Stimulated activated naive CD8-positive, alpha-beta T cell treated with anti-CD3 and anti-CD28 coated beads, Interleukin-15, amount 100 ng/mL, for 72 hours (primary cell): ENCODE measurements around the gene TWIST2.
A peak's percentile ranks its signal among the peaks of the same experiment; 100 is the strongest.

Experiments used
- ATAC-seq: fragments of 150-1000 bp; cut with Tn5 transposase; 2 replicates; pipeline ENCODE4 v1.10.0; 2021; ENCODE audit warnings: mild to moderate bottlenecking, moderate library complexity
- DNase-seq, 2 donors: peaks; one replicate each; pipeline ENCODE4 v3.0.0; 2021 to 2022
- H3K27ac Mint-ChIP-seq, 2 donors: one replicate each; pipeline ENCODE4 v1.8.0; 2022; ENCODE audit warnings: mild to moderate bottlenecking in 2 of 2, mixed read lengths in 2 of 2, moderate library complexity in 2 of 2
- H3K27me3 Mint-ChIP-seq: one replicate; pipeline ENCODE4 v1.8.0; 2022; ENCODE audit warnings: mixed read lengths
- H3K4me1 Mint-ChIP-seq: one replicate; pipeline ENCODE4 v1.8.0; 2022; ENCODE audit warnings: mild to moderate bottlenecking, mixed read lengths
- H3K4me3 Mint-ChIP-seq, 2 donors: one replicate each; pipeline ENCODE4 v1.8.0; 2022; ENCODE audit warnings: mild to moderate bottlenecking in 2 of 2, mixed read lengths in 2 of 2, moderate library complexity in 1 of 2
- H3K9me3 Mint-ChIP-seq, 2 donors: one replicate each; pipeline ENCODE4 v1.8.0; 2022; ENCODE audit warnings: mixed read lengths in 2 of 2

TWIST2 gene

DNA sequence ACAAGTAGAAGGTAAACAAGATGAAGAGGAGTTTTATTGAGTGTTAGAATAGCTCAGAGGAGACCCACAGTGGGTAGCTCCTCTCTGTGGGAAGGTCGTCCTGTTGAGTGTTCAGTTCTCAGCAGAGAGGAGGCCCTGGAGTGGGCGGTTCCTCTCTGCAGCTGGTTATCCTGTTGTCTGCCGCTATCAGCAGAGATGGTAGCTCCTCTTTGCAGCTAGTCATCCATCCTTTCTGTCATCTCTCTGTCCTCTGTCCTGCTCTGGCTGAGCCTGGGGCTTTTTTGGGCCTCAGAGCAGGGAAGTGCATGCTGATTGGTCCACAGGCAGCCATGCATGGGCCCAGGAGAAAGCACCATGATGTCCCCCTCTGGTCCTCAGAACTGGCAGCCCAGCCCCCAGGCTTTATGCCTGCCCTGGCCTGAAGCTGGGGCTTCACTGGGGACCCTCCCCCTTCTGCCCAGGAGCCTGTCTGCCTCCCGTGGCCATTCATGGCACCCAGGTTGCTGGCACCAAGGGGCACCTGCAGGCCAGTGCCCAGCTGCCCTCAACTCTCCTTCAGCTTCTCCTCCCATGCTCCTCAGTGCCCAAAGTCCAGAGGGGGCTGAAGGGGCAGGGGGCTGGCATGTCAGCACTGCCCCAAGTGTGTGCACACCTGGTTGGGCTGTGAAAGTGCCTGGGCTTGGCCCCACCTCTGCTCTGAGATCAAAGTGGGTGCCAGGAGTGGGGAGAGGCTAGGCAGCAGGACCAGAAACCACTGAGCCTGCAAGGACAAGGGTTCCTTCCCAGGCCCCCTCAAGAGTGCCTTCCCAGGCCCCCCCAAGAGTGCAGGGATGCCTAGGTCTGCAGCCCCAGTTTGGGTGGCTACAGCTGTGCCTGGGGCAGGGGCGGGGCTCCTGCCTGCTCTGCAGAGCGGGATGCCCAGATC is 98.7 kb downstream of the TWIST2 start:
- no peak for DNase-seq
- no peak for ATAC-seq
- H3K4me1 Mint-ChIP-seq, result peaks cover 12% of the 10 kb centered on the region
- H3K27ac Mint-ChIP-seq, result no peak overlapping the region
- H3K27me3 Mint-ChIP-seq, result peaks cover 29% of the 10 kb centered on the region
- H3K4me3 Mint-ChIP-seq, result no peak overlapping the region
- no peaks in the 10 kb centered on the region for H3K9me3 Mint-ChIP-seq

DNA sequence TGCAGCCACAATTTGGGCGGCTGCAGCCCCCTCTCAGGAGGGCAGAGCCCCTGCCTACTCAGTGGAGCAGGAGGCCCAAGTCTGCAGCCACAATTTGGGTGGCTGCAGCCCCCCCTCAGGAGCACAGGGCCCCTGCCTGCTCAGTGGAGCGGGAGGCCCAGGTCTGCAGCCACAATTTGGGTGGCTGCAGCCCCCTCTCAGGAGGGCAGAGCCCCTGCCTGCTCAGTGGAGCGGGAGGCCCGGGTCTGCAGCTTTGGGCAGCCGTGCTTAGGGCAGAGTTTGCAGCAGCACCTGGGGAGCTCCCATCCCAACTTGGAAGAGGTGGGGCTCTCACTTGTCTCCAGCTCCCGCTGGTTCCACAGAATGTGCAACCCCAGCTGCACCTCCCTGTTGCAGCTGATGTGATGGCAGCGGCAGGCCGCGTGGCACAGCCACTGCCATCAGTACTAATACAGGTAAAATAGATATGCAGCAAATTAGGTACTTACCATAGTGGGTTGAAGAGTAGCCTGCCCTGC is 99.4 kb downstream of the TWIST2 start:
- no peak overlapping the region for H3K4me3 Mint-ChIP-seq
- DNase-seq (no peak), ATAC-seq (no peak)
- H3K9me3 Mint-ChIP-seq, result no peaks in the 10 kb centered on the region
- H3K27ac Mint-ChIP-seq, result no peak overlapping the region
- peaks cover 12% of the 10 kb centered on the region for H3K4me1 Mint-ChIP-seq
- H3K27me3 Mint-ChIP-seq, result peaks cover 29% of the 10 kb centered on the region

DNA sequence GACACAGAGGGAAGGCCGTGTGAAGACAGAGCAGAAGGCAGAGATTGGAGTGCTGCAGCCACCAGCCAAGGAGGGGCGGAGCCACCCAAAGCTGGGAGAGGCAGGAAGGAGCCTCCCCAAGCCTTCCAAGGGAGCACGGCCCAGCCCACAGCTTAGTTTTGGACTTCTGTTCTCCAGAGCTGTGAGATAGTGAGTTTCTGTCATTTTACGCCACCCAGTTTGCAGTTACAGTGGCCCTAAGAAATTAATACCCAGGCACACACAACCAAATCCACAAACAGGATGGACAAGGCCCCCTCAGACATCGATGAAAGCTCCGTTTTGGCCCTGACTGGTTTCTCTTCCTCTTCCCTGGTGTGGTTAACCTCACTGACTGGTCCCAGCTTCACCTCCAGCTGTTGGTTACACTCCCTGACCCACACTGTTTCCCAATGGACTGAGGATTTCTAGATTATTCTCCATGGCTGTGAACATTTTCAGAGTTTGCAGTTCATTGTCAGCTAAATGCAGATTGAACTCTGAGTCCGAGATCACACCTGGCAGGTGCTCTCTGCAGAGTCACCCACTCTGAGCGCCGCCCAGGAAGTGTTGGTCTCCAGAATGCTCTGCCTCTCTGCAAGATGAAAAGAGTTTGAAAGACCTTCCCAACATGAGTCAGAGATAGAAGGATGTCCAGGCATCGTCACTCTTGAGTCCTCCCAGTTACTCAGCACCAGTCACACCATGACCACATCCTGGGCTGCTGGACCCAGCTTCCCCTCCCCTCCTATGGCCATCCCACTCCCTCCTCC is 100.2 kb downstream of the TWIST2 start:
- no peaks in the 10 kb centered on the region for H3K9me3 Mint-ChIP-seq
- ATAC-seq (peak; percentile 33), DNase-seq (no peak)
- H3K4me3 Mint-ChIP-seq, result no peak overlapping the region
- peaks cover 12% of the 10 kb centered on the region for H3K4me1 Mint-ChIP-seq
- peaks cover 29% of the 10 kb centered on the region for H3K27me3 Mint-ChIP-seq
- peak overlapping the region; percentile 22 to 87 for H3K27ac Mint-ChIP-seq

DNA sequence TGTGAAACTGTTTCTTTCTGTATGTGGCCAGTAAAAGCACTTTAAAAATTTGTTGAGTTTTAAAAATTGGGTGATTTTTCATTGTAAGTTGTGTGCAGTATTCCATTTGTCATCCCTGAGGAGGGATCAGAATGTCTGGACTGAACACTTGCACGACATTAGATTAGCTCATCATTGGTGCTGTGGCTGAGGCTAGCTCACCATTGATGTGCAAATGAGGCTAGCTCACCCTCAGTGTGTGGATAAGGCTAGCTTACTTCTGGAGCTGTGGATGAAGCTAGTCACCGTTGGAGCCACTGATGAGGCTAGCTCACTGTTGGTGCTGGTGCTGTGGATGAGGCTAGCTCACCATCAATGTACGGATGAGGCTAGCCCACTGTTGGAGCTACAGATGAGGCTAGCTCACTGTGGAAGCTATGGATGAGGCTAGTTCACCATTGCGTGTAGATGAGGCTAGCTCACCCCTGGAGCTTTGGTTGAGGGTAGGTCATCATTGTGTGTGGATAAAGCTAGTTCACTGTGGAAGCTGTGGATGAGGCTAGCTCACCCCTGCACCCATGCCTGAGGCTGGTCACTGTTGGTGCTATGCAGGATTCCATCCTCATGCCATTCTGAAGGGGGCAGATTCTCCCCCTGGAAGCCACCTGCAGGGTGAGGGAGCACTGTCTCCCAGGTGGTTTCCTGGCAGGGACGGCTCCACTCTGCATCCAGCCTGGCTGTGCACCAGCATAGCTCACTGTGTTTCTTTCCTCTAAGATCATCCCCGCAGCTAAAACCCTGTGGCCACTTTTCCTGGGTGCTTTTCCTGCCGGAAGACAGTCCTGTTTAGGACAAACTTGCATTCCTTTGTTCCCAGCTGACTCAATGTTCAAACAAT is 101.1 kb downstream of the TWIST2 start:
- Mint-ChIP-seq H3K27ac (peak overlapping the region in 1 of 2 donors; percentile 87), H3K9me3 (no peaks in the 10 kb centered on the region), H3K4me1 (peaks cover 12% of the 10 kb centered on the region), H3K27me3 (peaks cover 34% of the 10 kb centered on the region), H3K4me3 (no peak overlapping the region)
- no peak for DNase-seq
- ATAC-seq, result peak; percentile 12

DNA sequence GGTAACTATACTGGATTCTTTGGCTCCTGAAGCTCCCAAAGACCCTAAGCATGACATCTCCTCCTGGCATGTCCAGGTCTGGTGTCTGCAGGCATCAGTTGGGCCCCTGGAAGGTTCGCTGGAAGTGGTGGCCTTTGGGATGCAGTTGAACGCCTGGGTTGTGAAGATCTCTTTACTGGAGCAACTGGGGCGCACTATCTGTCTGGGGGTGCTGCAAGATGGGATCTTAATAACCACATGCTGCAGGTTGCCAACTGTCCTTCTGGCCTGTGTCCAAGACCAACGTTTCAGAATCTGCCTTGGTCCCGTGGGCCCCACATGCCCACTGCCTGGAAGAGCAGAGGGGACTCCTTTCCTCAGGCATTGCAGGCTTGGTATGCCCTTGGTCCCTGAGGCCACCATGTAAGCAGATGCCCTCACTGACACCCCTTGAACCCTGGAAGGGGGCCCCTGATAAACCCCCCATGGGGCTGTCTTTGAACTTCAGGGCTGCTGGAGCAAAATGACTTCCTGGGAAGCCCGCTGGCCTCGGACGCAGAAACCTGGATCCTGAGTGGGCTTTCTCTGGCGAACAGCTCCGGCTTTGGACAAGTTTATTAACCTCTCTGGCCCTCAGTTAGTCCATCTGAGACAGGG is 101.9 kb downstream of the TWIST2 start:
- Mint-ChIP-seq H3K4me3 (no peak overlapping the region), H3K27ac (no peak overlapping the region), H3K27me3 (peaks cover 39% of the 10 kb centered on the region), H3K9me3 (no peaks in the 10 kb centered on the region), H3K4me1 (peaks cover 12% of the 10 kb centered on the region)
- DNase-seq (no peak), ATAC-seq (no peak)

DNA sequence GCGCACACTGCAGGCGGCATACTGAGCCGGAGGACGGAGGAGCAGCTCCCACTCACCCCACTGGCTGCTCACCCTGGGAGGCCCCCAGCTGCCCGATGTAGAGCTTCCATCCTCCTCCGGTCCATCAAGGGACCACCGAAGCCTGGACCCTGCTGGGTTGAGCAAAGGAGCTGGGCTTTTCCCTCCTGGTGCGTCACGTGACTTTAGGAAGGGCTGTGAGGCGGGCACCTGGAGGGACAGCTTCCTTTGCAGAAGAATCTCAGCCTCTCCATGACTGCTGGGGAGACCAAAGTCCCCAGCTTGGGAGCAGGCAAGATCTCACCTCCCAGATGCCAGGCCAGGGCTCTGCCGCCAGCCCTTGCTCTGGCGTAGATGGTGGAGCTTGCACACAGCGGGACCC is 102.7 kb downstream of the TWIST2 start:
- no peaks in the 10 kb centered on the region for H3K9me3 Mint-ChIP-seq
- no peak for DNase-seq
- no peak overlapping the region for H3K27ac Mint-ChIP-seq
- peaks cover 46% of the 10 kb centered on the region for H3K27me3 Mint-ChIP-seq
- ATAC-seq, result no peak
- peaks cover 12% of the 10 kb centered on the region for H3K4me1 Mint-ChIP-seq
- H3K4me3 Mint-ChIP-seq, result no peak overlapping the region

DNA sequence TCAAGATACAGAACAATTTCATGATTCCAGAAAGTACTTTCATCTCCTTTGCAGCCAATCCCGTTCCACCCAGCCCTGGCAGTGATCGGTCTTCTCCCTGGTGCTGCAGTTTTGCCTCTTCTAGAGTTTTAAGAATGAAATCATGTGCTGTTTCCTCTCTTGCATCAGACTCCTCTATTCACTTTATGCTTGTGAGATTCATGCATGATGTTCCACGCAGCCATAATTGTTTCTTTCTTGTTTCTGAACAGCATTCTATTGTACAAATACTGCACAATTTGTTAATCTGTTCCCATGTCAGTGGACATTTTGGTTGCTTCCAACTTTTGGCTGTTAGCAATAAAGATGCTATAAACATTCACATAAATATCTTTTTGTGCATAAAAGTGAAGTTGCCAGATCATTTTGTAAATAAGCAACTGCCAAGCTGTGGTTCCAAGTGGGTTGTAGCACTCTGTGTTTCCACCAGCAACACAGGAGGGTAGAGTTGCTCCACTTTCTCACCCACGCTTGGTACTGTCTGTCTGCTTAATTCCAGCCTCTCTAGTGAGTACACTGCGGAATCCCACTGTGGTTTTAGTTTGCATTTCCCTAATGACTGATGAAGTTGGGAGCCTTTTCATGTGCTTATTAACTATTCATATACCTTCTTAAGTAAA is 104.5 kb downstream of the TWIST2 start:
- Mint-ChIP-seq H3K4me3 (no peak overlapping the region), H3K27me3 (peaks cover 64% of the 10 kb centered on the region), H3K27ac (no peak overlapping the region), H3K9me3 (no peaks in the 10 kb centered on the region), H3K4me1 (peaks cover 12% of the 10 kb centered on the region)
- no peak for DNase-seq
- ATAC-seq, result no peak

DNA sequence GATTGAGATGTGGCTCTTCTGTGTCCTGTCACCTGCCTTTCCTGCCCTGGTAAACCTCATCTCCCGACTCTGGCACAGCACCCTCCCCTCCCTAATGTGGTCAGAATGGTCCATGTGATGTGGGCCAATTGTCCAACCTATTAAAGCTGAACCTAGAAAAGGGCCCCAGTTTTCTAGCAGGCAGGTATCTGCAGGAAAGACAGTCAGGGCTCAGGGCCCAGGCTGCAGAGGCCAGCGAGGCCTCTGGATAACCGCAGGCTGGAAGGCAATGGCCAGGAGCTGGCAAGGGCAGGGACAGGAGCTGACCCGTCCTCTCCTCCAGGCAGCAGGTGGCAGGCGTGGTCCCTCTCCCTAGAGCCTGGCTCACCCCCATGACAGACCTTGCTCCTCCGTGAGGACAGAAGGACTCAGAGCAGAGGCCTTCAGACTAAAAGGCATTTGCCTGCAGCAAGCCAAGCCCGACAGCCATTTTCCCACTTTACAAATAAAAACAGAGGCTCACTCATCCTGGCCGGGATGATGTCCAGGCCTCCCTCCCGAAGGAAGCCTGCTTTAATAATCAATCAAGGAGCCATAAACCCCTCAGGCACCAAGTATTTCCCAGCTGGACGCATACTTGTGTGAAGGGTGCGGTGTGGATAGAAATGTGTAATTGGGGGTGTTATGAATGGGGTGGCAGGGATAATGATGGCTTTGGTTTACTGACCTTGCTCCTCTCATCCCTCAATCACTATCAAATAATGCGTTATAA is 107.1 kb downstream of the TWIST2 start:
- DNase-seq, result no peak
- Mint-ChIP-seq H3K4me3 (no peak overlapping the region), H3K27ac (no peak overlapping the region), H3K27me3 (peaks cover 69% of the 10 kb centered on the region), H3K4me1 (no peaks in the 10 kb centered on the region), H3K9me3 (no peaks in the 10 kb centered on the region)
- ATAC-seq, result no peak

DNA sequence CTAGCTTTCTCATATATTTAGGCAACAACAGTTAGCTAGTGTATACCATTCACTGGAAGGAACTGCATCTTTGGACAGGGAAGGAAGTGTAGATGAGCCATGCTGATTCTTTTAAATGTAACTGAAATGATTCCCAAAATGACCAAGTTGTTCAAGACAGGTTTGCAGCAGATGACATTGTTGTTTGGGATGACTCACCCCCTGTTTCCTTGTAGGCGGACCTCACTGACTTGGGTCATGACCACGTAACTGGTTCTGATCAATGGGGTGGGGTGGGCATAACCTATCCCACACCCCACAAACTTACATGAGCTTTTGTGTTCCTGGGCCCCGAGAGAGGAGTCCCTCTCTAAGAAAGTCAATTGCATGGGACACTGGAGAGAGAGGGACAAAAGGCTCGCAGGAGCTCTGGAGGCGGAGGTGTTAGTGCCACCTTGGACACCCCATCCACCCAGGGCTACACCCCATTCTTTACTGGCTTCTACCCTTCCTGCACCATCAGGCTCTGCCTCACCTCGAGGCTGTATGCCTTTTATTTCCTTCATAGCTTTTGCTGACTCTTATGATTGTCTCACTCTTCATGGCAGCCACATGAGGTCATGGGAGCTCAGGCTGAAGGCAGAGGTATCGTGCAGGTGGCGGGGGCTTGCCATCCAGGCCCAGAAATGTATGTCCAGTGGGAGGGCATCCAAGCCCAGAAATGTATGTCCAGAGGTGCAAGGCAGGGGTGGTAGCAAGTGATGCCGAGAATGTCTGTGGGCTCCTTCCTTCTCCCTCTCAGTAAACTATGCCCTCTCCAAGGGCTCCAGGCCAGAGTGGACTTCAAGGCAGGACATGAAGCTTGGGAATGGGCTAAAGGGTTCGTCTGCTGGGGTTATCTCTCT is 108.0 kb downstream of the TWIST2 start:
- H3K9me3 Mint-ChIP-seq, result no peaks in the 10 kb centered on the region
- peaks cover 70% of the 10 kb centered on the region for H3K27me3 Mint-ChIP-seq
- ATAC-seq (no peak), DNase-seq (no peak)
- no peak overlapping the region for H3K4me3 Mint-ChIP-seq
- no peaks in the 10 kb centered on the region for H3K4me1 Mint-ChIP-seq
- peak overlapping the region in 1 of 2 donors; percentile 42 for H3K27ac Mint-ChIP-seq

DNA sequence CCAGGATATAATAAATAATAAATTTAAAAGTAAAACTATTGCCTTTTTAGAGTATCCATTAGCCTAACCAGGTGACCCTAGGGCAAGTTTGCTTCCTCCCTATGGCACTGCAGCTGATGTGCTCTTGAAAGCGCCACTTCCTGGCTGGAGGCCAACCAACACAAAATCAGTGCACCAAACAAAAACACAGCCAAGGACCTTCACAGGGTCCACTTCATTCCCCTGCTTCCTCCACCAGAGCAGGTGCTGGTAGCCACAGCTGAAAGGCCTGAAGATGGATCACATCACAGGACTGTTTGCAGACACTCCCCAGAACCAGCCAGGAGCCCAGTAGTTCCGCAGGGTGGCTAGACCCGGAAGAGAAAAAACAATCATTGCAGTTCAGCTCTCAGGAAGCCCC is 108.8 kb downstream of the TWIST2 start:
- Mint-ChIP-seq H3K4me3 (no peak overlapping the region), H3K9me3 (no peaks in the 10 kb centered on the region), H3K27me3 (peaks cover 73% of the 10 kb centered on the region), H3K4me1 (no peaks in the 10 kb centered on the region), H3K27ac (no peak overlapping the region)
- DNase-seq (no peak), ATAC-seq (no peak)
